Activated CD4-positive, alpha-beta T cell treated with anti-CD3 and anti-CD28 coated beads, Interleukin-2, Interleukin-6, amounts not matched to agents 100 ng/mL and 50 ng/mL, durations not matched to agents 16 hours and 8 hours (primary cell): ENCODE results near the gene TMEM45B.
"Not testable (repeated sequence)": the region's sequence is repeated elsewhere in the genome, so short reads cannot be mapped to it uniquely, and the experiment has no call there.

Experiments
- DNase-seq: peaks from one replicate; pipeline ENCODE4 v3.0.0-alpha.2; 2020

The TMEM45B gene

GRCh38 chr11:129813231-129813791, 2.3 kb upstream of the TMEM45B start:
- no peak for DNase-seq

DNA sequence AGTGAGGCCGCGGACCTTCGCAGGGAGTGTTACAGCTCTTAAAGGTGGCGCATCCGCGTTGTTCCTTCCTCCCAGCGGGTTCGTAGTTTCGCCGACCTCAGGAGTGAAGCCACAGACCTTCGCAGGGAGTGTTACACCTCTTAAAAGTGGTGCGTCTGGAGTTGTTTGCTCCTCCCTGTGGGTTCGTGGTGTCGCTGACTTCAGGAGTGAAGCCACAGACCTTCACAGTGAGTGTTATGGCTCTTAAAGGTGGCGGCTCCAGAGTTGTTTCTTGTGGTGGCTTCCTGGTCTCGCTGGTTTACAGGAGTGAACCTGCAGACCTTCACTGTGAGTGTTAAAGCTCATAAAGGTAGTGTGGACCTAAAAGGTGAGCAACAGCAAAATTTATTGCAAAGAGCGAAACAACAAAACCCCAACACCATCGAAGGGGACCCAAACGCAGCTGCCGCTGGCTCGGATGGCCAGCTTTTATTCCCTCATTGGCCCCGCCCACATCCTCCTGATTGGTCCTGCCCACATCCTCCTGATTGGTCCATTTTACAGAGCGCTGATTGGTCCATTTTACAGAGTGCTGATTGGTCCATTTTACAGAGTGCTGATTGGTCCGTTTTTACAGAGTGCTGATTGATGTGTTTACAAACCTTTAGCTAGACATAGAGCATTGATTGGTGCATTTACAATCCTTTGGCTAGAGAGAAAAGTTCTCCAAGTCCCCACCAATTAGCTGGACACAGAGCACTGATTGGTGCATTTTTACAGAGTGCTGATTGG, 1.2 kb upstream of the TMEM45B start:
- DNase-seq, result peak; percentile 57

DNA sequence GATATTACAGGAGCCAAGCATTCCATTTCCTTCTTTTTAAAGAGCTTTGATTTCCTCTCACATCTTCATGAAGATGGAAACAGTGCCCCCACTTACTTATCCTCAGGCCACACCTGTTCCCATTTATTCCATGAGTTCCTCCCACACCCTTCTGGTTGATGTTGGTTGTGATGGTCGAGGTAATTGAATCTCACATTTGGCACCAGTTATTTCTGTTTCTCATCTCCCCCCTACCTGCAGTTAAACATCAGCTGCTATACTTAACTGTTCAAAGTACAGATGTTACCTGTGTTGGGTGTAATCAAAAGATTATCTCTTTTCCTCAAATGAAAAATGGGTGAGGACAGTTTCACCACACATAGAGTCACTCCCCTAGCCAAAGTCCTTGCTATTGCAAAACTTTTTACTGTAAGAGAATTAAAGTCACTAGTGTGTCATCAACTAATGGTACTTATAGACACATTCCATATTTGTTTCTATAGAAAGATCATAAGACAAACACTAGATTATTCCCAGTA, 1.9 kb downstream of the TMEM45B start:
- DNase-seq, result no peak

GRCh38 chr11:129818236-129818635, 2.6 kb downstream of the TMEM45B start:
- not testable (repeated sequence) for DNase-seq

DNA sequence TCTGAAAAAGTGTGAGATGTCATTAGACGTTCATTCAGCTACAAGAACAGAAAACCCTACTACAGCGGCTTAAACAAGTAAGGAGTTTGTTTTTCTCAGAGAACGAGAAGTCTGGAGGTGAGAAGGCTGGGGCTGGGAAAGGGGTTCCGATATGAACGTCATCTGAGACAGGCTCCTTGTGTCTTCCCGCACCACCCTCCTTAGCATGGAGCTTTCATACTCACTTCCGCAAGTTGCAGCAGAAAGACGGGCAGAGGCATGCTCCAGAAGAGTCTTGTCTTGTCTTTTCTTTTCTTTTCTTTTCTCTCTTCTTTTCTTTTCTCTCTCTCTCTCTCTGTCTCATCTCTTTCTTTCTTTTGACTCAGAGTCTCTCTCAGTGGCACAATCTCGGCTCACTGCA, 3.6 kb downstream of the TMEM45B start:
- no peak for DNase-seq

DNA sequence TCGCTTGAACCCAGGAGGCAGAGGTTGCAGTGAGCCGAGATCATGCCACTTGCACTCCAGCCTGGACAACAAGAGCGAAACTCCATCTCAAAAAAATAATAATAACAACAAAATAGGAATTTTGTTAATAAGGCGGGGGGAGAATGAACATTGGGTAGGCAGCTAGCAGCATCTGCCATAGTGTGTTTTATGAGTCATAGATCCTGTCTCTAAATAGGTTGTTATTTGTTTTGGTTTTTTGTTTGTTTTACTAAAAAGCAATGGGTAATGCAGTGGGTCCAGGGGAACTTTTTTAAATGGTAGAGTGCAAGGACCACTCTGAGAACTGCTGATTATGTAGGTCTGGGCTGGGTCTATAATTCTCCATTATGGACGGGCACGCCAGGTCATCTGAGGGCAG, 4.6 kb downstream of the TMEM45B start:
- not testable (repeated sequence) for DNase-seq

DNA sequence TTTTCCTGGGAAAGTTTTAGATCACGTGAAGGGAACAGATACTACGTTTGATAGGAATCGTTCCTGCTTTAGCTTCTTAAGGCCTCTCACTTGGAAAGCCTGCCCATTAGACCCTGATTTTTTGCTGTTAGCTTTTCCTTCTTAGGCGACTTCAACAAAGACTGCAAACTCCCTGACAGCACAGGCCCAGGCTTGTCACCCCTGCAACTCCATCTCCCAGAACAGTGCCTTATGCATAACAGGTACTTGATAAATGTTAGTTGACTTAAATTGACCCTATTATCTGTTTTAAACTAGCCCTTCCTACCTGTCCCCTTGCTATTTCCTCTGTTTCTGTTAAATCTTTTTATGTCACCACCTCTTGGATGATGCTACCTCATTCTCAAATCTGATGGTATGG, 7.6 kb downstream of the TMEM45B start:
- DNase-seq, result not testable (repeated sequence)

DNA sequence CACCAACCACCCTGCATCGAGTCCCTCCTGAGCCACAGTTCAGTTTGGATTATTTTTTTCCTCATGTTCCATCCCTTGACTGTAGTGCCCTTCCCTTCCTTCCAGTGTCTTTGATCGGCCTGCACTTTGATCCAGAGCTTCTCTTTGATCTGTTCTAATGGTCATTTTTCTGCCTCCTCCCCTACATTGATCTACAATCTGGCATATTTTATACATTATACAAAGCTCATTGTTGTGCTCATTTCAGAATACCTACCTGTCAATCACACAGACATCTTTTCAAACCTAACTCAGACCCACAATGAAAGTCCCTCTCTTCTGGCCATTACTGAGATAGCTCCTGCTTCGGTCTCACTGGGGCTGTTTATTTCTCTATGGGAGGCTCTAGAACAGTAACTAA, 8.2 kb downstream of the TMEM45B start:
- DNase-seq, result not testable (repeated sequence)

- no peak for DNase-seq
These were observed 9.7 kb downstream of the TMEM45B start for GRCh38 chr11:129825380-129825779.

DNA sequence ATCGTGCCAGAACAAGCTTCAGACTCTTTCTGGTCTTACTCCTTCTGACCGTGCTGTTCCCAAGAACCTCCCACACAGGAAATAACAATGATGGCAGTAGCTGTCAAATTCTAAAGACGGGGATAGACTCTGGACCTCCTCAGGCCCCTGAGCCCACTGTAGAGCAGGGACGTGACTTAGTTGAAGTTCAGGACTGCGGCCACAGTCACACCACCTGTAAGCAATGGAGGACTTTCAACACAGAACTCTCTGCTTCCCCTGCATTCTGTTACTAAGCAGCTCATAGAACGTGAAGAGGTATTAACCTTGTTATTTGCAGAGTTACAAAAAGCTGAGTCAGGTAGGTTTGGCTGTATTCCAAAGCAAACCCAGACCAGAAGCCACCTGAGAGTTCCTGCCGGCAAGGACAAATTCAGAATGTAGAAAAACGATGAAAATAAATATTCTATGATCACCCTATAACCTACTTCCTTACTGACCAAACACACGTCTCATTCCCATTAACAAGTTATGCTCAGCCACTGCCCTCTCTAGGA, 12.7 kb downstream of the TMEM45B start:
- no peak for DNase-seq

- not testable (repeated sequence) for DNase-seq
These were observed 13.8 kb downstream of the TMEM45B start for GRCh38 chr11:129829497-129829896.

- DNase-seq, result not testable (repeated sequence)
These were observed 15.6 kb downstream of the TMEM45B start for GRCh38 chr11:129831227-129831626.

GRCh38 chr11:129833260-129833659, 17.6 kb downstream of the TMEM45B start:
- not testable (repeated sequence) for DNase-seq

DNA sequence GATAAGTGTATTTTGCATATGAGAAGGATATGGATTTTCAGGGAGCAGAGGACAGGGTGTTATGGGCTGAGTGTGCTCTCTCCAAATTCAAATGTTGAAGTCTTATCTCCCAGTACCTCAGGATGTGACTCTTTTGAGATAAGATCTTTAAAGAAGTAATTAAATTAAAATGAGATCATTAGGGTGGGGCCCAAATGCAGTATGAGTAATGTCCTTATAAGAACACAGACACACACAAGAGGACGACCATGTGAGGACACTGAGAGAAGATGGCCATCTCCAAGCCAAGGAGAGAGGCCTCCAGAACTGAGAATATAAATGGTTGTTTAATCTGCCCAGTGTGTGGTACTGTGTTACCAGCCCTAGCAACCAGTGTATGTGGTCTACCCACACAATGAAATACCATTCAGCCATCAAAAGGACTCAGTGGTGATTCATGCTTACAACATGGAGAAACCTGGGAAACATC, 20.8 kb downstream of the TMEM45B start:
- not testable (repeated sequence) for DNase-seq

GRCh38 chr11:129836979-129837378, 21.3 kb downstream of the TMEM45B start:
- no peak for DNase-seq

DNA sequence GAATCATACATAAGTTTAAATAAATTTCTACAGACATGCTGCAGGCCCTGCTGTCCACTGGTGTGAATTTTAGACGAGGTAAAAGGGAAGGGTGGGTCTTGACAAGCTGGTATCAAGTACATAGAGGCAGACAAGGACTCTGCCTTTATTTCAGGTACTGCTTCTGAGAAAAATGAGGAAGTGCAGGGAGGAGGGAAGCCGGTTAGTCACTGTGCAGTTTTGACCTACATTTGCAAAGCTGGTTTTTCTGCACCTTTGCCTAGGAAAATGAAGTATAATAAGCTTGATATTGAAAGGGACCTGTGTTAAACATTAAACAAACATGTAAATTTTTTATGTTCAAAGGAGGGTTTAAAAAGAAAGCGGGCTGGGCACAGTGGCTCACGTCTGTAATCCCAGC, 24.6 kb downstream of the TMEM45B start:
- no peak for DNase-seq

DNA sequence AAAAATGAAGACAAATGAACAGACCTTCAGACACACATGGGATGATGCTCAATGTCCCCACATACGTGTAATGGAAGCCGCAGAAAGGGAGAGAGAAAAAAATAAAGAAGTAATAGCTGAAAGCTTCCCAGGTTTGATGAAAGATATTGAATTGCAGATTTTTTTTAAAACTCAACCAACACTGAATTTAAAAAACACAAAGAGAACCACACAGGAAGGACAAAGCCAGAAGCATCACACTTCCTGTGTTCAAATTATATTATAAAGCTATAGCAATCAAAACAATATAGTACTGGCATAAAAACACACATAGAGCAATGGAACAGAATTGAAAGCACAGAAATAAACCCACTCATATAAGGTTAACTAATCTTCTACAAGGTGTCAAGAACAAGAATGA, 26.5 kb downstream of the TMEM45B start:
- no peak for DNase-seq

GRCh38 chr11:129846508-129847335, 31.1 kb downstream of the TMEM45B start:
- peak; percentile 54 for DNase-seq

DNA sequence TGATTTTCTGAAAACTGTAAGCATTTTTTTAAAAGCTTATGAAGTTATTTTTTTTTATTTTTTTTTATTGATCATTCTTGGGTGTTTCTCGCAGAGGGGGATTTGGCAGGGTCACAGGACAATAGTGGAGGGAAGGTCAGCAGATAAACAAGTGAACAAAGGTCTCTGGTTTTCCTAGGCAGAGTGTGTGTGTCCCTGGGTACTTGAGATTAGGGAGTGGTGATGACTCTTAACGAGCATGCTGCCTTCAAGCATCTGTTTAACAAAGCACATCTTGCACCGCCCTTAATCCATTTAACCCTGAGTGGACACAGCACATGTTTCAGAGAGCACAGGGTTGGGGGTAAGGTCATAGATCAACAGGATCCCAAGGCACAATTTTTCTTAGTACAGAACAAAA, 31.7 kb downstream of the TMEM45B start:
- not testable (repeated sequence) for DNase-seq

- DNase-seq, result no peak
These were observed 33.9 kb downstream of the TMEM45B start for GRCh38 chr11:129849447-129850130.

DNA sequence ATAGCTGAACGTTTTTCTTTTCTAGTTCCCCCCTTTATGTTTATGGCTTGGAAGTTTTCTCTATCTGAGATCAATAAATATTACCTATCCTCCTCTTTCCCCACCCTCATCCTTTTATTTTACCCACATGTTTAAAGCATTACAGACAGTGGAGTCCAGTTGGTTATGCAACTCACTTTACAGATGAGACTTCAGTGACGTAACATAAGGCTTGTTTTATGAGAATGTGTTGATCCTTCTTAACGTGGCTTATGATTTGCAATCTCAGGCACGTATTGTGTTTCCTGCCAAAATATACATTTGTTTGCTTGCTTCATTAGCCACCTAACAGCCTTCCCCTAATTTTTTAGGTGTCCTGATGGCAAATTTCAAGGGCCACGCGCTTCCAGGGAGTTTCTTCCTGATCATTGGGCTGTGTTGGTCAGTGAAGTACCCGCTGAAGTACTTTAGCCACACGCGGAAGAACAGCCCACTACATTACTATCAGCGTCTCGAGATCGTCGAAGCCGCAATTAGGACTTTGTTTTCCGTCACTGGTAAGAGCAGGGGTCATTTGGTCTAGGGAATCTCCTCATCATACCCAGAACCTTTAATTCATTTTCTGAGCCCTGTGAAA, 36.6 kb downstream of the TMEM45B start:
- DNase-seq, result no peak
